T-helper 9 cell (primary cell): ENCODE results near the gene ABAT.
"Not testable (repeated sequence)": the region's sequence is repeated elsewhere in the genome, so short reads cannot be mapped to it uniquely, and the experiment has no call there.

Experiments used
- DNase-seq: peaks from one replicate; pipeline ENCODE4 v3.0.0-alpha.2; 2020

The ABAT gene

GRCh38 chr16:8682551-8683259 is 8.3 kb downstream of the ABAT start:
- no peak for DNase-seq

GRCh38 chr16:8683640-8684039 is 9.2 kb downstream of the ABAT start:
- DNase-seq: no peak

GRCh38 chr16:8685617-8686016 is 11.2 kb downstream of the ABAT start:
- DNase-seq: no peak

DNA sequence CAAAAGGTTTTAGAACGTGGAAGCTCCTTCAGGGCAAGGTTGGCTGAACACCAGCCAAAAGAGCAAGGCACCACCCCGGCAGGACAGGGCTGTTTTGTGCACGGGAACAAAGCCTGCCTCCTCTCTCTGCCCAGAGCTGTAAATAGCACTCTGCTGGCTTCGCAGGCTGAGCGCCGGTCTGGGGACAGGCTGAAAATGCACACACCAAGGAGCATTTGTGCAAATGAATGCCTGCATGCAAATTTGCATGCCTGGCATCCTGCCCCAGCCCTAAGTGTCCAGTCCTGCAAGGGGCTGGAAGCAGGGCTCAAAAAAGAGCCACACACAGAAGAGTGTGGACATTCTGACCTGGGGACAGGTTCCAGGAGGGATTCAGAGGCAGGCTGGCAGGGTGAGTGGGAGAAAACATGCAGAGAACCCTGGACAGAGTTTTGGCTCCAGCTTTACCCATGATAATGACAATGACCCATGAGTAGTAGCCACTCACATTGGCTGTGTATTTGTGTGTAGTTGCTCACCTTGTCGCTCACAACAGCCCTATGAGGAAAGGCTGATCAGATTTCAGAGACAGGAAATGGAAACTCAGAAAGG is 11.7 kb downstream of the ABAT start:
- DNase-seq: no peak

DNA sequence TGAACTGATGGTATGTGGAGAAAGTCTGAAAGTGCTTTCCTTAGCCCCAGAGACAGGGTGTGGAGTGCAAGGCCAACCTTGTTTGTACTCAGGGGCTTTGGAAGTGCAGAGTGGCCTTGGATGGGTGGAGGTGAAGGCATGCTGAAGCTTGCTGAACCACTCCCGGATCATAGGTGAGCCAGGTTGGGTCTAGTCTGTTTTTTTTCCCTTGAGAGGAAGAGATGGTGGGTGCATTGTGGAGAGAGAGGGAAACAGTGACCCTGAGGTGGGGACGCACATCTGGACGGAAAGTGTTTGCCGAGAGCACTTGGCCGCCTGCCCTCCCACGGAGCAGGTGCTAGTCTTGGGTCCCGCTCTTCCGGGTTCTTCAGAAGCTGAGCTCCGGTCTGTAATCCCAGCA is 12.5 kb downstream of the ABAT start:
- DNase-seq: no peak

DNA sequence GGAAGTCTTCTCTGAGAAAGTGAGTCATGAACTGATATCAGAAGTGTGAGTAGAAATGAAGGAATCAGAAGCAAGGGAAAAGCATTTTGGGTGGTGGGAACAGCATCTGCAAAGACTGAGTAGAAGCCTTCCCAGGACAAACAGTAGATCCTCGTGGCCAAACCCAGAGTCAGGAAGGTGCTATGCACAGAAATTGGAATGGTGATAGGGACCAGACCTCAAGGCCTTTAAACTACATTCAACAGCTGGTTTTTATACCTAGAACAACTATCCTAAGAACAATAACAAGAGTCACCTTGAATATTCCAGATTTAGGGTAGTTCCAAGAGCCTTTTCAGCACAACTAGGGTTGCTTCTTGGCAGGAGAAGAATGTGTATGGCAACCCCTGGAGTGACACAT is 15.3 kb downstream of the ABAT start:
- no peak for DNase-seq

DNA sequence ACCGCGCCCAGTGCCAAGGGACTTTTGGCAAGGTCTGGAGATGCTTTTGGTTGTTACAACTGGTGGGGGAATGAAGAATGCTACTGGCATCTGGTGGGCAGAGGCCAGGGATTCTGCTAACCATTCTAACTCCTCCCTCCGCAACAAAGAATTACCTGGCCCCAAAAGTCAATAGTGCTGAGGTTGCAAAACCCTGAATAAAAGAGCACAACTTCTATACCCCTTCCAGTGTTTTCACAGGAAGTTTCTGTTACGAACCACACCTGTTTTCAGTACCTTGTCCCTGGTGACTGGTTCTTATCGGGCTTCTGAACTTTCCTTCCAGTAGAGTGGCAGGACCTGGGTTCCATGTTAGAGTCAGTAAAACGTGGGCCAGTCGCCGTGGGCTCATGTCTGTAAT is 17.3 kb downstream of the ABAT start:
- no peak for DNase-seq

DNA sequence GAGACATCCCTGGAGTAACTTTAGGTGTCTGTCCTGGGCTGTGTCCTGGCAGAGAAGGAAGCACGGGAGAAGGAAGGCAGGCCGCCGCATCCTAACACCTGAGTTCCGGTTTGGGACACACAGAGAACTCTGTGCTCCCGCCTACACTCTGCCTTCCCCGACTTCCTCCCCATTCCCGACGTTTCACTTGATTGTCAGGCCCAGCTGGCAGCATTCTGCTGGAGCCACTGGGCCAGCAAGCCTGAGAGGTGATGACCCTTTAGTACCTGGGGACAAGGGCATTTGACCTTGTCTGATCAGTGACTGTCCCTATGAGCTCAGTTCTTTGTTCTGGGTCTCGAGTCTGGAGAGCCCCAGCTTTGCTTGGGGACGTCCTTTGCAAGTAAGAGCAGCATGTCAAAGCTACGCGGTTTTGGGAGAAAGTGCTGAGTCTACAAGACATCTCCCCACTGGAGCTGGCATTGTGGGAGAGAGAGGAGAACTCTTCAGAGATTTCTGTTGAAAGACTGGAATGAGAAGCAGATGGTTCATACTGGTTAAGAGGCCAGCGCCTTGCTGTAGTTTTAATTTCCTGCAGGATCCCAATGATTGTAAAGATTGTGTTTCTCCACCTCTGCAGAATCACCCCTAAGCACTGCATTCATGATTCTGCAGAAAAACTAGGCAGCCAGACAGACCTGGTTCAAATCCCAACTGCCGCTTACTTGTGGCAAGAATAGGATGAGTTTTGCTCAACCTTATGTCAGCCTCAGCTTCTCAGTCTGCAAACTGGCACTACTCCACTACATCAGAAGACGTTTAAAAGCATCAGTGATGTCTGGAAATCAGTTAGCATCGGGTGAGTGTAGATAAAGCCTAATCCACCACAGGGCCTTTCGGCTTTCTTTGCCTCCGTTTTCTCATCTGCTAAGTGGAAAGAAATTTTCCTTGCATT is 20.6 kb downstream of the ABAT start:
- DNase-seq: no peak

DNA sequence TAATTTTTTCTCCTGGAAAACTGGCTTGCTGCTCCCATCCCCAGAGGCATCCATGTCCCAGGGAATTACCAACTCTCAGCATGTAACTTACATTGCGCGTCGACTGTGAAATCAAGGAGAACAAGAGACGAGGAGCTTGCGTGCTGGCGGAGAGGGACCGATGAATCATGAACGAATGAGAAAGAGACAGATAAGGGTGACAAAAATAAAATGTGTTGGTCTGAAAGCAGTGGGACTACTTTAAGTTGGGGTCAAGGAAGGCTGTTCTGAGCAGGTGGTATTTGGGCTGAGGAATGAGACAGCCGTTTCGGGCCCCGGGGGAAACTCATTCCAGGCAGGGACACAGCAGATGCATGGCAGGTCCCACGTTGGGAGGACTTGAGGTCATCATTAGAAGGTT is 22.5 kb downstream of the ABAT start:
- no peak for DNase-seq

GRCh38 chr16:8697965-8698364 is 23.5 kb downstream of the ABAT start:
- DNase-seq: no peak

- no peak for DNase-seq
These were observed 29.3 kb downstream of the ABAT start for GRCh38 chr16:8703693-8704092.

- no peak for DNase-seq
These were observed 29.7 kb downstream of the ABAT start for GRCh38 chr16:8704098-8704497.

- DNase-seq: not testable (repeated sequence)
These were observed 30.8 kb downstream of the ABAT start for GRCh38 chr16:8705100-8705822.

GRCh38 chr16:8708536-8708935 is 34.1 kb downstream of the ABAT start:
- DNase-seq: no peak

GRCh38 chr16:8712589-8713361 is 38.4 kb downstream of the ABAT start:
- DNase-seq: no peak

- DNase-seq: no peak
These were observed 39.3 kb downstream of the ABAT start for GRCh38 chr16:8713635-8714172.

DNA sequence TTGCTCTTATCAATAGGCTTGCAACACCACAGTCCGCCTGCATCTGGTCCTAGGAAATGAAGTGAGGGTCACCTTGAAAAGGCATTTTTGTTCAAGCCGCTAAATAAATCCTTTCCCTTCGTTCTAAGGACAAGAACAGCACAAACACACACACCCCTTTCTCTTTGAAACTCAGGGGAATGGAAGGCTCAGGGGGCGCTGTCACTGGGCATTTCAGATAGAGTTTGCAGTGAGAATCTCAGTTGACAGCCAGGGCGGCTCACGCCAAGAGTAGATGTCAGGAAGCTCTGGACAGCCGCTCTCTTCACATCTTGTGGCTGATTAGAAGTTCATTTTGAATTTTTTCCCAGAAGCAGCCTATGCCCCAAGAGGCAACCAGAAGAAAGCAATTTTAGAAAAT is 39.8 kb downstream of the ABAT start:
- no peak for DNase-seq

DNA sequence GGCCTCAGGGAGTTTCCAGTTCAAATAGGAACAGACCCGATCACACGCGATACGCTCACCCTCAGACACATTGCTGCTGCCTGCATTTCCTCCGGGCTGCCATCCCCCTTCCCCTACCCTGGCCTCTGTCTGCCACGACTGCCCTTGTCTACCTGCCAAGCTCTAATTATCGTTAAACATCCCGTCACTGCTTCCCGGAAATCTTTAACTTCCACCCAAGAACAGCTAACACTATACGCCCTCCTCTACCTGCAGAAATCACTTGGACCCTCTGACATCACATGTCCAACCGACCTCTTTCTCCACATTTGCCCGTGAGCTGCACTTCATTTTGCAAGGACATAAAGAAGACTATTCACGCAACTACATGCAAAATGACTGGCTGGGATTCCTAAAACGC is 40.4 kb downstream of the ABAT start:
- no peak for DNase-seq

DNA sequence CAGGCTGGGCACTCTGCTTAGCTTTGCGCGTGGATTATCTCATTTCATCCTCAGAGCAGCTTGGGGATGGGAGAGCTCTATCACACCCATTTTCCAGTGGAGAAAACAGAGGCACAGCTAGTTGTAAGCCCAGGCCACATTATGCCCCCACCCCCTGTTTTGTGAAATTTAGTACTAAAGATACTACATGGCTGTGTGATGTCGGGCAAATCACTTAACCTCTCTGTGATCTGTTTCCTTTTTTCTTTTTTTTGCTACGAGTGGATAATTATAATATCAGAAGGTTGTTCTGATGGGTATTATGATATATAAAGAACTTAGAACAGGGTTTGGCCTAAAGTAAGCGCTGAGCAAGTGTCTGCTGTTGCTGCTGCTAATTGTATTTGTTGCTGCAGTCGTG is 41.6 kb downstream of the ABAT start:
- DNase-seq: no peak

- DNase-seq: no peak
These were observed 42.2 kb downstream of the ABAT start for GRCh38 chr16:8716592-8716991.

DNA sequence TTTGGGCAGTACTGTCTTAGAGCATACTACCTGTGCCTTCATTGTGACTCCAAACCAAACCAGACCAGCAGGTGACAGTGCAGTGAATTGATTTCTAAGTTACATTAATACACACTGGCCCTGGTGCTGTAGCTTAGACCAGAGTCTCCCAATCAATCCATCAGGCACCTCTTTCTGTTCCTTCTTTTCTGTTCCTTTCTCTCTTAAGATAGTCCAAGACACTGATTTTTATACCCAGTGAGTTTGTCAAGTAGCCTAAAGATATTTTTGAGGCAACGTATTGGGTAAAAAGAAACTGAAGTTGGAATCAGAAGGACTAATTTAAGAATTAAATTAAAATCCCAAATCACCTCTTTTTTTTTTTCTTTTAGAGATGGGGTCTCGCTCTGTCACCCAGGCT is 43.1 kb downstream of the ABAT start:
- DNase-seq: no peak

DNA sequence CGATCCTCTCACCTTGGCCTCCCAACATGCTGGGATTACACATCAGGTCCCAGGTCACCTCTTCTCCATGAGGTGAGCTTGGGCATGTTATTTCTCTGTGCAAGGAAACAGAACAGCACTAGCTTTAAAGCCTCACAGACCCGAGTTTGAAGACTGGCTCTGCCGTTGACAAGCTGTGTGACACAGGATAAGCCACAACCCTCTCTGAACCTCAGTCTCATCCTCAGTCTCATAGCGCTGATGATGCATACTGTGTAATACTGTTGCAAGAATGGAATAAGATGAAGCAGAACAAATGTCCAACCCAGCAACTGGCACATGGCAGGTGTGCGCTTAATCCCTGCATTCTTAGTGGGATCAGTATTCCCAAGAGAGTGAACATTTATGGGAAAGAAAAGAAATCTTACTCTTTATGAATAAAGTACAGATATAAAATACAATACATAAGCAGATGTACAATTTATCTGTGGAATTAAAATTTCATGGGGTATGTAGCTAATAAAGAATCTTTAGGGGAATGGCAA is 43.5 kb downstream of the ABAT start:
- no peak for DNase-seq
